Hepatocyte (in vitro differentiated cells): ENCODE measurements around the gene RAET1E. TPM values are rescaled to one million over a fixed set of nuclear protein-coding genes. Genes with fewer than 3 reads are reported as not detected.

Experiments used
- DNase-seq: peaks from one replicate; pipeline ENCODE4 v3.0.0-alpha.2; 2016; ENCODE audit warnings: low spot score
- H2AFZ ChIP-seq: fragments of 200-600 bp; sonication (generic); 2 replicates; pipeline ENCODE4 v1.6.0; 2016; ENCODE audit warnings: antibody characterized with exemption, mild to moderate bottlenecking
- H3K27ac ChIP-seq: fragments of 200-600 bp; sonication (generic); 2 replicates; pipeline ENCODE4 v1.5.1; 2016; ENCODE audit warnings: mild to moderate bottlenecking
- H3K27me3 ChIP-seq: fragments of 200-600 bp; sonication (generic); 2 replicates; pipeline ENCODE4 v1.6.1; 2016
- H3K36me3 ChIP-seq: fragments of 200-600 bp; sonication (generic); replicated peaks from 2 replicates; pipeline ENCODE4 v1.5.1; 2016; ENCODE audit warnings: low read depth; ENCODE audit not compliant: insufficient read depth
- H3K4me1 ChIP-seq: fragments of 200-600 bp; sonication (generic); 2 replicates; pipeline ENCODE4 v1.5.1; 2016; ENCODE audit warnings: mild to moderate bottlenecking, moderate library complexity; ENCODE audit not compliant: insufficient read depth
- H3K4me2 ChIP-seq: fragments of 200-600 bp; sonication (generic); 2 replicates; pipeline ENCODE4 v1.6.0; 2016
- H3K4me3 ChIP-seq: fragments of 200-600 bp; sonication (generic); 2 replicates; pipeline ENCODE4 v1.5.1; 2016; ENCODE audit warnings: mild to moderate bottlenecking
- H3K79me2 ChIP-seq: fragments of 200-600 bp; sonication (generic); 2 replicates; pipeline ENCODE4 v1.6.0; 2017; ENCODE audit warnings: mild to moderate bottlenecking
- H3K9me2 ChIP-seq: fragments of 200-600 bp; sonication (generic); replicated peaks from 2 replicates; pipeline ENCODE4 v1.6.0; 2017; ENCODE audit warnings: mild to moderate bottlenecking; ENCODE audit not compliant: insufficient read depth
- H3K9me3 ChIP-seq: fragments of 200-600 bp; sonication (generic); 2 replicates; pipeline ENCODE4 v1.5.1; 2016; ENCODE audit warnings: low read depth, mild to moderate bottlenecking
- H4K20me1 ChIP-seq: fragments of 200-600 bp; sonication (generic); 2 replicates; pipeline ENCODE4 v1.6.0; 2016; ENCODE audit warnings: mild to moderate bottlenecking; ENCODE audit not compliant: insufficient read depth, poor library complexity, severe bottlenecking
- CTCF ChIP-seq: fragments of 200-600 bp; sonication (generic); IDR thresholded peaks from 2 replicates; pipeline ENCODE4 v1.5.1; 2016; ENCODE audit warnings: antibody characterized with exemption, mild to moderate bottlenecking; ENCODE audit not compliant: poor library complexity
- EZH2 ChIP-seq: fragments of 200-600 bp; sonication (generic); IDR thresholded peaks from 2 replicates; pipeline ENCODE4 v1.6.1; 2016; ENCODE audit warnings: antibody characterized with exemption, mild to moderate bottlenecking, borderline replicate concordance
- EZH2phosphoT487 ChIP-seq: fragments of 200-600 bp; sonication (generic); IDR thresholded peaks from one replicate; pipeline ENCODE4 v1.6.1; 2018; ENCODE audit warnings: antibody characterized with exemption, mild to moderate bottlenecking, low read depth, moderate library complexity; ENCODE audit not compliant: unreplicated experiment, severe bottlenecking
- whole genome bisulfite sequencing: methylation state at CpG from one replicate; pipeline ENCODE4 v1.1.6; 2016; ENCODE audit warnings: low lambda C conversion rate; ENCODE audit errors: missing lambda C conversion rate; 5-methylcytosine and 5-hydroxymethylcytosine counted together
- polyA plus RNA-seq: library from polyadenylated mRNA; unstranded; fragments of >200 nt; fragmentation: Nextera tagmentation; extraction: Ambion mirVana; gene quantifications from 2 replicates; pipeline ENCODE4 v1.2.1, GENCODE V29; 2016
- total RNA-seq: library from RNA; depleted of rRNA; stranded (reverse); fragments of >200 nt; gene quantifications from 2 replicates; pipeline ENCODE4 v1.2.3, GENCODE V29; 2014

RAET1E gene
- total and polyA plus RNA-seq, 2 experiments from 2014 or later: not detected

GRCh38 chr6:149934249-149935156, 36.6 kb upstream of the RAET1E start:
- H2AFZ ChIP-seq: no peak overlapping the region
- 44% methylated on average over 11 of the region's 11 CpGs for WGBS
- no peaks in the 10 kb centered on the region for H4K20me1 ChIP-seq
- no peaks in the 10 kb centered on the region for H3K9me3 ChIP-seq
- H3K9me2 ChIP-seq: no peaks in the 10 kb centered on the region
- no peaks in the 10 kb centered on the region for H3K36me3 ChIP-seq
- H3K4me2 ChIP-seq: no peak overlapping the region
- H3K4me3 ChIP-seq: no peak overlapping the region
- H3K4me1 ChIP-seq: peaks cover 5% of the 10 kb centered on the region
- H3K27ac ChIP-seq: no peak overlapping the region
- peak; percentile 80 for DNase-seq
- no peaks in the 10 kb centered on the region for H3K79me2 ChIP-seq
- TF ChIP-seq CTCF: peak; percentile 81
- TF ChIP-seq EZH2: no peak
- H3K27me3 ChIP-seq: peaks cover 85% of the 10 kb centered on the region

GRCh38 chr6:149933461-149933860, 35.5 kb upstream of the RAET1E start:
- peaks cover 3% of the 10 kb centered on the region for H3K4me1 ChIP-seq
- 40% methylated on average over 3 of the region's 3 CpGs for WGBS
- H4K20me1 ChIP-seq: no peaks in the 10 kb centered on the region
- H3K9me2 ChIP-seq: no peaks in the 10 kb centered on the region
- no peaks in the 10 kb centered on the region for H3K9me3 ChIP-seq
- no peak for DNase-seq
- TF ChIP-seq CTCF (no peak), EZH2 (no peak), EZH2phosphoT487 (no peak)
- H3K27ac ChIP-seq: no peak overlapping the region
- H3K4me2 ChIP-seq: no peak overlapping the region
- H2AFZ ChIP-seq: no peak overlapping the region
- peaks cover 85% of the 10 kb centered on the region for H3K27me3 ChIP-seq
- H3K4me3 ChIP-seq: no peak overlapping the region
- H3K36me3 ChIP-seq: no peaks in the 10 kb centered on the region
- no peaks in the 10 kb centered on the region for H3K79me2 ChIP-seq

- Histone ChIP-seq H3K36me3 (no peaks in the 10 kb centered on the region), H4K20me1 (no peaks in the 10 kb centered on the region), H3K27ac (no peak overlapping the region), H3K79me2 (no peaks in the 10 kb centered on the region), H3K4me1 (no peaks in the 10 kb centered on the region), H3K9me3 (no peaks in the 10 kb centered on the region), H3K4me2 (no peak overlapping the region), H3K9me2 (no peaks in the 10 kb centered on the region), H2AFZ (no peak overlapping the region), H3K4me3 (no peak overlapping the region), H3K27me3 (peaks cover 82% of the 10 kb centered on the region)
- TF ChIP-seq CTCF (no peak), EZH2phosphoT487 (no peak), EZH2 (no peak)
- DNase-seq: no peak
- 65% methylated on average over 5 of the region's 5 CpGs for WGBS
Observed at GRCh38 chr6:149933036-149933435, 35.1 kb upstream of the RAET1E start.
